Measurements from ENCODE around the gene ZDHHC7. TPM values are rescaled to one million over a fixed set of nuclear protein-coding genes. Genes with fewer than 3 reads are reported as not detected.

Gene ZDHHC7
- total RNA-seq, 1 experiment from 2014 or later, result 46.3 TPM

DNA sequence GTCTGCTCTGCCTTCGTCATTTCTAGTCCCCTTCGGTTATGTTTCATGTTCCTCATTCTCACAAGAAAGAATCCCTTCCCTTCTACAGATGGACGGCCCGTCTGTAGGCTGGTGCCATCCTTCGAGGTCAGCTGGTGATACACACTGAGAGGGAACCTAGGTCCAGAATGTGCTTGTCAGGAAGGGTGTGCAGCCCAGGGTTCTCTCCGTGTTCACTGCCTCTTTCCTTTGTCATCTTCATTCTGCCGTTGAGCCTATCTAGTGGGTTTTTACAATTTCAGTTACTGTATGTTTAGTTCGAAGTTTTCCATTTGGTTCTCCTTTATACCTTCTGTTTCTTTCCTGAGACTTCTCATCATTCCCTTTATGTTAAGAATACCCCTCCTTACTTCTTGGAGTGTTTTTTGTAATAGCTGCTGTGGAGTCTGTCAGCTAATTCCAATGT is 35.2 kb upstream of the ZDHHC7 start:
- H3K4me1 Mint-ChIP-seq (ENCODE audit: insufficient read depth, unreplicated experiment), result no peaks in the 10 kb centered on the region
- H3K36me3 Mint-ChIP-seq (ENCODE audit: insufficient read depth, unreplicated experiment), result no peaks in the 10 kb centered on the region
- DNase-seq (ENCODE audit: unreplicated experiment), result no peak
- CTCF ChIA-PET, result interaction anchor here (1.6 kb wide), 1 partner anchor 40 kb away, joined by 8 read pairs; no protein-coding TSS in a partner anchor
- POLR2A ChIA-PET, result interaction anchor here (0.6 to 1.3 kb wide), 2 partner anchors 35 to 181 kb away, joined by 3 to 4 read pairs; partner anchors contain the start of gene ZDHHC7
- BruUV-seq (replicated peaks), result no TSS peak
- TF ChIP-seq, protein P1, sequence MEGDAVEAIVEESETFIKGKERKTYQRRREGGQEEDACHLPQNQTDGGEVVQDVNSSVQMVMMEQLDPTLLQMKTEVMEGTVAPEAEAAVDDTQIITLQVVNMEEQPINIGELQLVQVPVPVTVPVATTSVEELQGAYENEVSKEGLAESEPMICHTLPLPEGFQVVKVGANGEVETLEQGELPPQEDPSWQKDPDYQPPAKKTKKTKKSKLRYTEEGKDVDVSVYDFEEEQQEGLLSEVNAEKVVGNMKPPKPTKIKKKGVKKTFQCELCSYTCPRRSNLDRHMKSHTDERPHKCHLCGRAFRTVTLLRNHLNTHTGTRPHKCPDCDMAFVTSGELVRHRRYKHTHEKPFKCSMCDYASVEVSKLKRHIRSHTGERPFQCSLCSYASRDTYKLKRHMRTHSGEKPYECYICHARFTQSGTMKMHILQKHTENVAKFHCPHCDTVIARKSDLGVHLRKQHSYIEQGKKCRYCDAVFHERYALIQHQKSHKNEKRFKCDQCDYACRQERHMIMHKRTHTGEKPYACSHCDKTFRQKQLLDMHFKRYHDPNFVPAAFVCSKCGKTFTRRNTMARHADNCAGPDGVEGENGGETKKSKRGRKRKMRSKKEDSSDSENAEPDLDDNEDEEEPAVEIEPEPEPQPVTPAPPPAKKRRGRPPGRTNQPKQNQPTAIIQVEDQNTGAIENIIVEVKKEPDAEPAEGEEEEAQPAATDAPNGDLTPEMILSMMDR (IDR thresholded peaks at IDR 0.05; ENCODE audit: unreplicated experiment), result no peak
- H3K27ac Mint-ChIP-seq (ENCODE audit: low read depth, unreplicated experiment), result no peak overlapping the region
- H3K9me3 Mint-ChIP-seq (ENCODE audit: unreplicated experiment), result no peaks in the 10 kb centered on the region
- no peak overlapping the region for H3K4me3 Mint-ChIP-seq (ENCODE audit: unreplicated experiment)
- intact Hi-C loops (cut with micrococcal nuclease), result no loop called here
- H3K27me3 Mint-ChIP-seq (ENCODE audit: insufficient read depth, unreplicated experiment), result no peaks in the 10 kb centered on the region

- intact Hi-C loops (cut with micrococcal nuclease), result no loop called here
- H3K9me3 Mint-ChIP-seq (ENCODE audit: unreplicated experiment), result no peaks in the 10 kb centered on the region
- H3K4me1 Mint-ChIP-seq (ENCODE audit: insufficient read depth, unreplicated experiment), result no peaks in the 10 kb centered on the region
- BruUV-seq (replicated peaks), result no TSS peak
- no peak overlapping the region for H3K27ac Mint-ChIP-seq (ENCODE audit: low read depth, unreplicated experiment)
- TF ChIP-seq, protein P1 (IDR thresholded peaks at IDR 0.05; ENCODE audit: unreplicated experiment), result no peak
- ChIA-PET POLR2A (no interaction called here), CTCF (interaction anchor here (0.7 to 1.6 kb wide), 2 partner anchors 41 to 42 kb away, joined by 3 to 8 read pairs; no protein-coding TSS in a partner anchor)
- H3K36me3 Mint-ChIP-seq (ENCODE audit: insufficient read depth, unreplicated experiment), result no peaks in the 10 kb centered on the region
- H3K4me3 Mint-ChIP-seq (ENCODE audit: unreplicated experiment), result no peak overlapping the region
- DNase-seq (ENCODE audit: unreplicated experiment), result no peak
- H3K27me3 Mint-ChIP-seq (ENCODE audit: insufficient read depth, unreplicated experiment), result no peaks in the 10 kb centered on the region
Observed at GRCh38 chr16:85045641-85046471, 34.5 kb upstream of the ZDHHC7 start.

DNA sequence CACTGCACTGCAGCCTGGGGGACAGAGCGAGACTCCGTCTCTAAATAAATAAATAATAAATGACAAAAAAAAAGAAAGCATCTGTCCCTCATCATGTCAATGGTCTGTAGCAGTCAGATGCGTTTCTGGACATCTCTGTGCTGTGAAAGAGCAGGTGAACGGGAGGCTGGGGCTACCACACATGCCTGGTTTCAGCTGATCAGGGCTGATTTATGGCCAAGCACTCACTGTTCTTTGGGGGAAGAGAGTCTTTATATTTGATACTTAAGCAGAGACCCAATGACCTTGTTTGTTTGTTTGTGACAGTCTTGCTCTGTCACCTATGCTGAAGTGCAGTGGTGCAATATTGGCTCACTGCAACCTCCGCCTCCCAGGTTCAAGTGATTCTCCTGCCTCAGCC is 33.7 kb upstream of the ZDHHC7 start:
- Mint-ChIP-seq H3K4me3 (ENCODE audit: unreplicated experiment) (no peak overlapping the region), H3K36me3 (ENCODE audit: insufficient read depth, unreplicated experiment) (no peaks in the 10 kb centered on the region), H3K27ac (ENCODE audit: low read depth, unreplicated experiment) (no peak overlapping the region), H3K9me3 (ENCODE audit: unreplicated experiment) (no peaks in the 10 kb centered on the region), H3K4me1 (ENCODE audit: insufficient read depth, unreplicated experiment) (no peaks in the 10 kb centered on the region), H3K27me3 (ENCODE audit: insufficient read depth, unreplicated experiment) (no peaks in the 10 kb centered on the region)
- BruUV-seq (replicated peaks), result no TSS peak
- ChIA-PET CTCF (interaction anchor here (0.7 kb wide), 1 partner anchor 41 kb away, joined by 3 read pairs; no protein-coding TSS in a partner anchor), POLR2A (no interaction called here)
- intact Hi-C loops (cut with micrococcal nuclease), result no loop called here
- TF ChIP-seq, protein P1 (IDR thresholded peaks at IDR 0.05; ENCODE audit: unreplicated experiment), result no peak
- no peak for DNase-seq (ENCODE audit: unreplicated experiment)

GRCh38 chr16:85042606-85043005 is 31.3 kb upstream of the ZDHHC7 start:
- no TSS peak for BruUV-seq (replicated peaks)
- Mint-ChIP-seq H3K4me1 (ENCODE audit: insufficient read depth, unreplicated experiment) (no peaks in the 10 kb centered on the region), H3K4me3 (ENCODE audit: unreplicated experiment) (no peak overlapping the region), H3K27me3 (ENCODE audit: insufficient read depth, unreplicated experiment) (no peaks in the 10 kb centered on the region), H3K9me3 (ENCODE audit: unreplicated experiment) (no peaks in the 10 kb centered on the region), H3K36me3 (ENCODE audit: insufficient read depth, unreplicated experiment) (peaks cover 5% of the 10 kb centered on the region), H3K27ac (ENCODE audit: low read depth, unreplicated experiment) (no peak overlapping the region)
- DNase-seq (ENCODE audit: unreplicated experiment), result no peak
- POLR2A ChIA-PET, result interaction anchor here (1.1 to 1.4 kb wide), 2 partner anchors 11 to 16 kb away, joined by 3 read pairs; no protein-coding TSS in a partner anchor
- intact Hi-C loops (cut with micrococcal nuclease), result no loop called here
- CTCF ChIA-PET, result interaction anchor here (0.6 to 1.2 kb wide), 3 partner anchors 10 to 33 kb away, joined by 3 to 4 read pairs (median 3); no protein-coding TSS in a partner anchor
- TF ChIP-seq, protein P1 (IDR thresholded peaks at IDR 0.05; ENCODE audit: unreplicated experiment), result no peak
